ENCODE results near the gene PLEKHO2.

Gene PLEKHO2

DNA sequence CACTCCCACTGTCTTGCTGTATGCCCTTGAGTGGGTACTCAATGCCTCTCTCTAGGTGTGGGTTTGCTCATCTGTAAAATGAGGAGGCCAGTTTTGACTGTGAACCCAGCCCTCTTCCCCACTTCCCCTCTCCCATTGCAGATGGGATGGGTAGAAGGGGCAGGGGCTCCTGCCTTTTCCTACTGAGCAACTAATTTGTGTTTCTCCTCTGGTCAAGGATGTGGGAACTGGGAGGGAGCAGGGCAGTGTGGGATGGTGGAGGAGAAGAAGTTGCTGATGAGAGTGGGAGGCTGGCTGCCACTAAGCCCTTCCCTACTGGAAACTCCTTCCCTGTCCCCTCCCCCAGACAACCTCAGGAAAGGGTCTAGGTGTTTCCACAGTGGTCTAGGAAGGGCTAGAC lies 49.8 kb downstream of the PLEKHO2 start:
- DNase-seq (ENCODE audit: low read depth in 2 of 2, low spot score in 1 of 2) = no peak

DNA sequence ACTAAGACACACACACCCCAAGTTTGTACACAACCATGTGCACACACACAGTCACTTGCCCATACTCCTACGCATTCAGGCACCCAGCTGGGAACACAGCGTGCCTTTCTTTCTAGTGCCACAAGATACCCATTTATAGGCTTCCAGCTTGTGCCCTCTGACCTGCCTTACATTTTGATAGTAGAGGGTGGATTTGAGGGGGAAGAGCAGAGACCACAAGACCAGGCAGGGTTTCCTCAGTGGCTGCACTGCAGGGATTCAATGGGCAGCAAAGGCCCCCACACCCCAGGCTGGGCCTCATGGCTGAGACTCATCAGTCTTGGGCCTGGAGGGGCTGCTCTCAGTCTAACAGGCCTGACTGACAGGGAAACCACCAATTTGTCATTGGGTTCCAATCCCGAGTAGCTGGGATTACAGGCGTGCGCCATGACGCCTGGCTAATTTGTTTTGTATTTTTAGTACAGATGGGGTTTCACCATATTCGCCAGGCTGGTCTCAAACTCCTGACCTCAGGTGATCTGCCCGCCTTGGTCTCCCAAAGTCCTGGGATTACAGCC lies 51.2 kb downstream of the PLEKHO2 start:
- no peak for DNase-seq (ENCODE audit: low read depth in 2 of 2, low spot score in 1 of 2)

DNA sequence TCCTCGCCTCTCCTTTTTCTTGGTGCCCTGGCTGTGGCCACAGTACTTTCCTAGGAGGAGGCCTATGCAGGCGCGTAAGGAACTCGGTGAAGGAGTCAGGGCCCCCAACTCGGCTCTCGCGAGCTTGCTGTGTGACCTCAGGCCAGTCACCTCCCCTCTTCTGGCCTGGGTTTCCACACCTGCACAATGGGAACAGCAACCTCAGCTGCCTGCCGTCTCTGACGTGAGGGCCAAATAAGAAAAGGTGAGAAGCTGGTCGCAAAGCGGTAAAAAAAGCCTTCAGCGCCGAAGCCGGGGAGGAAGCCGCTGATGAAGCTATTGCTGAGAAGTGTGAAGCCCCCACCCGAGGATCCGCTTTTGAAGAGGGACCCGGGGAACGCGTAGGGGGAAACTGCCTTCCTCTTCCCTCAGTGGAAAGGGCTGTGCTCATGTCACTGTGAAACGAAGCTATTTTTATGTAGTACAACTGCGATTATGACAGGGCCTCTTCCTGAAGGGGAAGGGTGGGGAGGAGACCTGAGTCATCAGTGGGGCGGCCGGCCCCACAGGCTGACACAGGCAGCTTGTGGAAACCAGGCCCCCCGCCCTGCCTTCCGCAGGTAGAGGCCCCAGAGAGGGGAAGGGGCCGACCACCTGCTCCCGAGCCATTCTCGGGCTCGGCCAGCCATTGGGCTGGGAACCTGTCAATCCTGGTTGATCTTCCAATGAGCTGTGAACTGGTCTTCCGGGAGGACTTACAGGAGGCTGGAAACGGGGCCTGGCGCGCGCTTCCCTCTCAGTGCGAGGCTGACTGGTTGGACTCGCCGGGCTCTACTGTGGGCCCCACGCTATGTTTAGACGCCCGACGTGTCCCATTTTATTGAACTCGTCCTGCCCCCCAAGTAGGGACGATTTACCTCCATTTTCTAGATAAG lies 52.0 kb downstream of the PLEKHO2 start:
- peak; percentile 77 to 91 for DNase-seq (ENCODE audit: low read depth in 2 of 2, low spot score in 1 of 2)

DNA sequence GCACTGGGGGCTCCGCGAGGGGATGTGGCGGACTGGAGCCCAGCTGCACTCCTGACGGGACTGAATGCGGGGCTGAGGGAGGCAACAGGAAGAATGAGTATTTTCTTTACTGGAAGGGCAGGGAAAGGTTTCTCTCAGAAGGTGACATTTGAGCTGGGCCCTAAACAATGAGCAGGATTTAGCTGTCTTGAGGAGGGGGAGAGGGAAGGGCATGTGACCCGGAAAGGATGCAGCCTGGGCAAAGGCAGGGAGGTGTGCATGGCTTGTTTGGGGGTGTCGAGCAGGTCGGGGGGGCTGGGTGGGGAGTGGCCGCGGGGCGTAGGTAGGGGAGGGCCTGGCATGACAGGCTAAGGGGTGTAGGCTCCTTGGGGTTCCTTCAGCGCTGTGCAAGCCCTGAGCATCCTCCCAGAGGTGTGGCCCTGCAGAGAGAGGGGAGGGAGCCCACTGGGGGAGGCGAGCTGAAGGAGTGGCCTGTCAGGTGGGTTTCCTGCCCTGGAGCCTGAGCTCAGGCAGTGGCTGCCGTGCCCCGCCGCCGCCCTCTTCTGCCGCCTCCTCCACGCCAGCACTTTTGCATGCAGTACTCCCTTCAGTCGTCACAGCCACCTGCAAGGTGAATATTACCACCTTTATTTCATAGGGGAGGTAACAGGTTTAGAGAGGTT lies 52.8 kb downstream of the PLEKHO2 start:
- DNase-seq (ENCODE audit: low read depth in 2 of 2, low spot score in 1 of 2) = peak in 1 of 2 donors; percentile 42

DNA sequence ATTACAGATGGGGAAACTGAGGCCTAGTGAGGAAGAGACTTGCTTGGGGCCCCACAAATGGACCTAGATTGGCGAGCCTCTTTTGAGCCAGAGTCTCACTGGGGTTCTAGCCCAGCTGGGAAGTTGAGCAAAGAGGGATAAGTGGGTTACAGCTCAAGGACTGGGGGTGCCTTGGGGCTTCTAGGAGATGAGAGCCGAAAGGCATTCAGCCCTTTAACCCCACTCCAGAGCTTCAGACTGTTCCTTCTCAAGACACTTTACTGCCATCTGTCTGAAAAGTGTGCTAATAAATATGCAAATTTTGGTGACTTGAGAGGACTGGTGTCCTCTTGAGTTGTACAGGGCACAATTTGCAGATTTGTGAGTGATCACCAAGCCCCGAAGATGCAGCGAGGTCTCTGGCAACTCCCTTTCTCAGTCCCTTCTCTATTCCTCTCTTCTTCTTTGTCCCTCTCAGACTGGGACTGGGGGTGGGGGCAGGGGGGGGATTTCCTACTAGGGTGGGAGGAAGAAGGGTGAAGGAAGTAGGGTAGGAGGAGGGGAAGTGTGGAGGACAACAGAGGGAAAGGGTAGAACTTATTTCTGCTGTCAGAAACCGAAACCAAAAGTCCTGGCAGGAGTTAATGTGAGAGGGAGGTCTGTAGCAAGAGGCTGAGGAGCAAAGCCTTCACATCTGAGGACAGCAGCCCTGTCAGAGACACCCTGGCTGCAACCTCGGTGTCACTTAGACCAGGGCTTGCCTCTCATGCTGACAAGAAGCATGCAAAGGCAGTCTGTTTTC lies 53.8 kb downstream of the PLEKHO2 start:
- no peak for DNase-seq (ENCODE audit: low read depth in 2 of 2, low spot score in 1 of 2)

DNA sequence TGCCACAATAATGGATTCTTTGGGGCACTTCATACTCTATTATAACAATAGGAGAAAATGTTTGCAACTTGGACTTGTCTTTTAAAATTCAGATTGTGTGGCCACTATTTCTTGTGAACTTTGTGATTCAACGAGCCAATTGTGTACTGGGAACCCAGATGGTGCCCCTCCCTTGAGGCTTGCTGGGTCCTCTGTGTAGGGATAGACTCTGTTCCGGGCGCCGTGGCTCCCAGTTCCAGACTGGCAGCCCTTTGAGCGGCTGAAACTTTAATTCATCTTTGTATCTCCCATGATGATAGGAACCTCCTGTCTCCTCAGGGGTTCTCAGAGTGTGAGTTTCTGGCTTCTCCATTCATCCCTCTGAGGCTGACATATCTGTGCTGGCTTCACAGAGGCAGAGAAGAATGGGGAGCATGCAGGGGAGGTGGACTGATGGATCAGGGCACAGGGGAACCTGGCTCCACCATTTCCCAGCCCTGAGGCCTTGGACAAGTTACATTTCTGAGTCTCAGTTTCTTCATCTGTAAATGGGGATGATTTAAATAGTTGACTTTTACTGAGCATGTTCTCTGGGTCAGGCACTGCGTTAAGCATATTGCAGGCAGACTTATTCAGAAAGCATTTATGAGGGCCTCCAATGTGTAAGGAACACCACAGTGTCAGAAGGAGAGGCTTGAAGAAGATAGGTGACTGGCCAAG lies 54.8 kb downstream of the PLEKHO2 start:
- DNase-seq (ENCODE audit: low read depth in 2 of 2, low spot score in 1 of 2) = no peak

DNA sequence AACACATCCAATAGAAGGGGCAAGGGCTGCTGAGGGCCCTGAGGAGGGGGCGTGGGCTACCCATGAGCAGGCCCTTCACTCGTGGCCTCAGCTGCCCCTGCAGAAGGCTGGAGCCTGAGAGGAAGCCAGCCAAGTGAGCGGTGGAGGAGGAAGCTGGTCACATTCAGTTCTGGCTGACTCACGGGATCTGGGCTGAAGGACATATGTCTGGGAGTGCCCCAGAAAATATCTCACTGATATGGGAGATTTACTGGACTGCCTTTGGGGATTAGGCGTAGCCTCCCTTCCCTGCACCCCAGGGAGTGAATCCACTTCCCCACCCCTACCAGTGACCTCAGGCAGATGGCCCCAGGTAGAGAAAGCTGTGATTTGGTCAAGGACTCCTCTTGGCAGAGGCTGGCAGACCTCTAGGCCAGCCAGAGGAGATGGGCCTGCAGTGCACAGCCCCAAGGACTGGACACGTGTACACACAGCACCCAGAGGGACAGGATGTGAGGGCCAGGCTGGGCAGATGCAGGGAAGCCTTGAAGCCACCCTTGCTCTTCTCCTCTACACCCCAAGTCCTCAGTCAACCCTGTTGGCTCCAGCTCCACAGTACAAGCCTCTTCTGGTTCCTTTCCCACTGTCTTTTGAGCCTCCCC lies 55.8 kb downstream of the PLEKHO2 start:
- DNase-seq (ENCODE audit: low read depth in 2 of 2, low spot score in 1 of 2) = no peak

DNA sequence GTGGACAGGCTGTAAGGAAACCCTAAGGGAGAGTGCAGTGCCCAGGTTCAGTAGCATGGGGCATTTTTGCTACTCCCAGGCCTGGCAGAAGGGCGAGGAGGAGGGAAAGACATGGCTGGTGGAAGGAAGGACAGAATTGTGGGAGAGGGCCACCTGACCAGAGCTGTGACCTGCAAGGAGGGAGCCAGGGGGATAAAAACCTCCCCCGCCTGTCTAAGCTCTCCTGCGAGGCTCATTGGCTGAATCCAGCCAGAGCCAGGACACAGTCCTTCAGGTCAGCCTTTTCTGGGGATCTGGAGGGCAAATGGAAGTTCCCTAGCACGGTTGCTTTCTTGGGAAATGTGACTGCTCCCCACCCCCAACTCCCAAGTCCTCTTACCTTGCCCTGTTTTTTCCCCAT lies 56.7 kb downstream of the PLEKHO2 start:
- DNase-seq (ENCODE audit: low read depth in 2 of 2, low spot score in 1 of 2) = no peak

DNA sequence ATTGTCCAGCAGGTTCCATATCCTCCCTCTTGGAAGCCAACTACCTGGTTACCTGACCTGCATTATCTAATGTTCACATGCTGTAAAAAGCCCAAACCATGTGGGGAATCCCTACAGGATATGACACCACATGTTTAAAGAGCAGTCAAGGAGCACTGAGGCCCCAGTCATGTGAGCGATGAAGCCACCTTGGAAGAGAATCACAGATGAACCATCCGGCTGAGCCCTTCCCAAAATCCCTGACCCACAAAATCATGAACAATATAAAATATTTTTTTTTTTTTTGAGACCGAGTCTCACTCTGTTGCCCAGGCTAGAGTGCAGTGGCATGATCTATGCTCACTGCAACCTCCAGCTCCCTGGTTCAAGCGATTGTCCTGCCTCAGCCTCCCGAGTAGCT lies 59.4 kb downstream of the PLEKHO2 start:
- no peak for DNase-seq (ENCODE audit: low read depth in 2 of 2, low spot score in 1 of 2)

DNA sequence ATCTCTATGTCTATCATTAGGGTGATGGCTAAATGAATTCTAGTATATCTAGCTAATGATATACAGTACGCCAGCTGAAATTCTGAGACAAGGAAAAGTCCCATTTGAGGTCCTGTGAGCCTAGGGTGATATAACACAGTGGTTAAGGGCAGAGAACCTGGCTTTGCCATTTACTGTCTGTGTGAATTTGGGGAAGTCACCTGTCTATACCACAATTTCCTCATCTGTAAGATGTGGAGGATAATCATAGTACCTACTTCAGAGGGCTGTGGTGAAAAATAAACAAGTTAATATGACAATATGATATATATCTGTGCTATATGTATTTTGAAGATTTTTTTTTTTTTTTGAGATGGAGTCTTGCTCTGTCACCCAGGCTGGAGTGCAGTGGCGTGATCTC lies 60.2 kb downstream of the PLEKHO2 start:
- DNase-seq (ENCODE audit: low read depth in 2 of 2, low spot score in 1 of 2) = no peak

DNA sequence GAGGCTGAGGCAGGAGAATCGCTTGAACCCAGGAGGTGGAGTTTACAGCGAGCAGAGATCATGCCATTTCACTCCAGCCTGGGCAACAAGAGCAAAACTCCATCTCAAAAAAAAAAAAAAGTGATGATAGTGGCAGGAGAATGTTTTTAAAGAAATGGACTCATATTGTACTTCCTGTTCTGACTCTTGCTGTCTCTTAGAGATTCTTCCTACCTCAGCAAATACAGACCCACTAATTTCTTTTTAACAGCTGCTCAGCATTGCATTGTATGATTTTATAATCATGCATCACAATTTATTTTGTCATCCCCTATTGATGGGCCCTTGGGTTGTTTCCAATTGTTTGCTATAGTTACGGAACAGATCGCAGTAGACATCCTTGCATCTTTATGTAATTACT lies 61.1 kb downstream of the PLEKHO2 start:
- DNase-seq (ENCODE audit: low read depth in 2 of 2, low spot score in 1 of 2) = no peak

DNA sequence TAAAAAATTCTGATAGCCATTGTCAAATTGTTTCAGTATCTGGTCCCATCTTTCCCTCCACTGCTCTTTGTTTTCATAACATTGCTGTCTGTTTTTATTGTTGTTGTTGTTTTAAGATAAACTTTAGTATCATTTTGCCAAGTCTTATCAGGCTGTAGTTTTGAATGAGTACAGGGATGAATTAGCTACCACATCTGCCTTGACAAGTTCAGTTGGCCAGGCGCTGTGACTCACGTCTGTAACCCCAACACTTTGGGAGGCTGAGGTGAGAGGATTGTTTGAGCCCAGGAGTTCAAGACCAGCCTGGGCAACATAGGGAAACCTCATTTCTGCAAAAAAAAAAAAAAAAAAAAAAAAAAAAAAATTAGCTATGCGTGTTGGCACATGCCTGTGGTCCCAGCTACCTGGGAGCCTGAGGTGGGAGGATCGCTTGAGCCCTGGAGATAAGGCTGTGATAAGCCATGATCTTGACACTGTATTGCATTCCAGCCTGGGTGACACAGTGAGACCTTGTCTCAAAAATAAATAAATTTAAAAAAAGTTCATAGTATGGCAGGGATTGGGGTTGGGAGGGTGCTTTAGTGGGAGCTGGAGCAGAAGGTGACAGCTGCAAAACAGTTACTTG lies 61.7 kb downstream of the PLEKHO2 start:
- DNase-seq (ENCODE audit: low read depth in 2 of 2, low spot score in 1 of 2) = no peak

DNA sequence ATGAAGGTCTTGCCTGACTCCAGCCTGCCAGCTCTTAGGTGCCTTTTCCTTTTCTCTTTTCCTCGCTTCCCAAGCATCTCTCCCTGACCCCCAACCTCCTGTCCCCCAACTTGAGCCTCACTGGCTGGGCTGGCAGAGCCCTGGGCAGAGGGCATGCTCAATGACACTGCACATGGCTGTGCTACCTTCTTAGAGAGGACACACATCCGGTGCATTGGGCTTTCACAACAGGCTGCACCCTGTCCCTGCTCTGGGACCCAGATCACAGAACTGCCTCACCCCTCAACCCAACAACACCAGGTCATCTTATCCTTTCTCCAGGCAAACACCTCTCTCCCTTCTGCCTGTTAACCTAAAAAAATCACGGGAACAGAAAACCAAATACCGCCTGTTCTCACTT lies 62.5 kb downstream of the PLEKHO2 start:
- DNase-seq (ENCODE audit: low read depth in 2 of 2, low spot score in 1 of 2) = no peak

DNA sequence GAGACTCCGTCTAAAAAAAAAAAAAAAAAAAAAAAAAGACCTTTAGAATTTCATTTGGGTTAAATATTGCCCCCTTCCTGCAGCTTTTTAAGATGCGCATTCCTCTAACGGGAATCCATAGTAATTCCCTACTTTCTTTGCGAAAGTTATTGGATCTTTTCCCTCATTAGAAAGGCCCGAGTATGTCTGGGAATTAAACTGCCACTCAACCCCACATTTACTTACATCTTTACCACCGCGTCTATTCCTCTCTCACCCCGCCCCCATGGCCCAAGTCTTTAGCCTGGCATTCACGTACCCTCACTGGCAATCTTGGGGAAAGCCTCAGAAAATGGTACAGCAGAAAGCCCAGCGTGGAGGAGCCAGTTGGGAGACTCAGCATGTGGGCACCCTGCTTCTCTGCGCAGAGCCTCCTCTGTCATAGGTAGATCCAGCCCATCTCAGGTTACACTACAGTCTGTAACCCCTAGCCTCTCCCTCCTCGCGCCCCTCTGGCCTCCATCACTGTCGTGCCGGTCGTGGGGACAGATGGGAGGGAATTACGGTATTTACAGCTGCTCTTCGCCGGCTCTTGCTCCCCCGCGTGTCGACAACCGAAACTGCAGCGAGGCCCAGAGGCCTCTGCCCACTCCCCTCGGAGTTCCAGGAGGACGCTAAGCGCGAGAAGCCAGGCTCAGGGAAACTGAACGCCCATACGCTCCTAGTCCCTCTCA lies 63.6 kb downstream of the PLEKHO2 start:
- peak; percentile 55 to 56 for DNase-seq (ENCODE audit: low read depth in 2 of 2, low spot score in 1 of 2)

DNA sequence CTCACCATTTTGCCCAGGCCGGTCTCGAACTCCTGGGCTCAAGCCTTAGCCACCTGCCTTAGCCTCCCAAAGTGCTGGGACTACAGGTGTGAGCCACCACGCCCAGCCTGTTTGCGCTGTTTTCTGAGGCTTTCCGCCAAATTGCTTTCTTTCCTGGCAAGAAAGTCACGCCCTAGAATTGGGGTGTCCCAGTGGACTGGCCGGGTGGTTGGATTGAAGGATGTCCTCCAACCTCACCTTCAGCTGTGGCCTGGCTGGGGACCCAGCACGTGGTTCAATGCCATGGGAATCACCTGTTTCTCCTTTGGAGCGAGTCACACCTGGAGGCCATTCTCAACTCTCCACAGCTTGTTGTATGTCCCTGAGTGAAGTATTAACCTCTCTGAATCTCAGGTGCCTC lies 64.2 kb downstream of the PLEKHO2 start:
- DNase-seq (ENCODE audit: low read depth in 2 of 2, low spot score in 1 of 2) = no peak

DNA sequence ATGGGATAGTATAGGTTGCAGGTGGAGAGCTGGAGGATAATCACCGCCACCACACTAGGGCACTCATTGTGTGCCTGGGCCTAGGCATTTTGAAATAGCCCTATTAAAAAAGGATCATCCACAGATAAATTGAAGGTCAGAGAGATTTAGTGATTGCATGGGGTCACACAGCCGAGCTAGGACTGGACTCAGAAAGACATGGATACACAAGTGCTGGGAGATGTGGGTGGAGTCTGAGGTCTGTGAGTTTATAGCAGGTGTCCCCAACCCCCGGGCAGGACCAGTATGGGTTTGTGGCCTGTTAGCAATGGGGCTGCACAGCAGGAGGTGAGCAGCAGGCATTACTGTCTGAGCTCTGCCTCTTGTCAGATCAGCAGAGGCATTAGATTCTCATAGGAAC lies 64.7 kb downstream of the PLEKHO2 start:
- no peak for DNase-seq (ENCODE audit: low read depth in 2 of 2, low spot score in 1 of 2)

DNA sequence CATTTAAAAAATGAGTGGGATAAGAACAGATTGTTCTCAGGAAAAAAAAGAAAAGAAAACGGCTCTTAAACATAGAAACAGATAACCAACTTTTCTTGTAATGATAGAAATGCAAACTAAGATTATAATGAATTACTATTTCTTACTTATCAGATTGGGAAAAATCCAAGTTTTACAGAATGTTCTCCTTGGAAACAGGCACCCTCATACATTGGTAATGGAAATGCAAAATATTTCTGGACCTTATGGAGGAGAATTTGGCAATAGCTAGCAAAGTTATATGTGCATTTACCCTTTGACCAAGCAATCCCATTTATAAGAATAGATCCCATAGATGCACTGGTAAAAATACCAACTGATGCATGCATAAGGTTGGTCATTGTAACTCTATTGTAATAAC lies 66.3 kb downstream of the PLEKHO2 start:
- no peak for DNase-seq (ENCODE audit: low read depth in 2 of 2, low spot score in 1 of 2)

DNA sequence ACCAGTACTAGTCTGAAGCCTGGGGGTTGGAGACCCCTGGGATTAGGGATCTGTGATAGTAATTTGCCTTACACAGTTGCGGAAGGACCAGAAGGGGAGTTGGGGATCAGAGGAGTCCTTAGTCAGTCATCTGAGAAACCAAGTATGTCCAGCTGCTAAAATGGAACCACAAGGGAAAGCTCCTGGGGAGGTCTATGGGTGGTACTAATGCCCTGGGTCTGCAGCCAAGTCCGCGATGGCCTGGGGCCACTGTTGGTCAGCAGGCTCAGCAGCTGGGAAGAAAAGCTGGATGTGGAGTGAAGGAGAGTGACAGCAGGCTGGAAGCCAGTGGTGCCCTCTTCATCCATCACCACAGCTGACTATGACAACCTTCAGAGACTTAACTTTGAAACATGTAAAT lies 67.8 kb downstream of the PLEKHO2 start:
- DNase-seq (ENCODE audit: low read depth in 2 of 2, low spot score in 1 of 2) = no peak

All from stimulated activated CD8-positive, alpha-beta memory T cell treated with anti-CD3 and anti-CD28 coated beads, Interleukin-4, amount 100 ng/mL, for 4 hours (primary cell).